ENCODE data around the gene MBNL1.
"Not testable (repeated sequence)": the region's sequence is repeated elsewhere in the genome, so short reads cannot be mapped to it uniquely, and the experiment has no call there.

MBNL1 gene

GRCh38 chr3:152319831-152320617 lies 51.3 kb downstream of the MBNL1 start:
- no peak for DNase-seq (ENCODE audit: low read depth)

DNA sequence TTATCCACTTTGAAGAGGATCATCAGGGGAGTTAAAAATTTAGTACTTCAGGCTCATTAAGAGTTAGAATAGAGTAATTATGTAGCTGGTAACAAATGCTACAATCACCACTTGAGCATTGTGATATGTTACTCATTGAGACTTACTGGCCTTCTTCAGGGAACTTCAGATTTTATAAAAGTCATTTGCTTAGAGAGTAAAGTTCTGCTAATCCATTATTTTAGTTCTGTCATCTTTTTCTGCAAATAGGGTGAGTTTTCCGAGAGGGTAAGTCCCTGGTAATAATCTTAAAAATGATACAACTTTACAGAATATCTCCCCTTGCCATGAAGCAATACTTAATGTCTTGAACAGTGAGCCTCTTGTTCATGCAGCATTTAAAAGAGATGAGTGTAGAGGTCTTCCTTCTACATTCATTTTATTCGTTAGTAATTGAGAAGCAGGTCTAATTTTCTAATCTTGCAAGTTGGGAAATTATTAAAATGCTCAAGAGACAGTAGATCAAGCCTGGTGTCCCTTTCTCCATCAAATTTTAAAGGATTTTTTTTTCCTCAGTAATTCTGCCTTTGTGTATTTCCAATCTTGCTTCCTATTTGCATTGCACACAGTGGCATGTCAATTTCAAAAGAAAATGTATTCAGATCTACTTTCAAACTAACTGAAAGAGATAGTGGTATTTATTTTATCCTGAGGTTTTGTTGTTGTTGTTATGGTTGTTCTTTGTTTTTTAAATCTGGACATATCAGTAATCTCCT lies 52.6 kb downstream of the MBNL1 start:
- DNase-seq (ENCODE audit: low read depth) = no peak

DNA sequence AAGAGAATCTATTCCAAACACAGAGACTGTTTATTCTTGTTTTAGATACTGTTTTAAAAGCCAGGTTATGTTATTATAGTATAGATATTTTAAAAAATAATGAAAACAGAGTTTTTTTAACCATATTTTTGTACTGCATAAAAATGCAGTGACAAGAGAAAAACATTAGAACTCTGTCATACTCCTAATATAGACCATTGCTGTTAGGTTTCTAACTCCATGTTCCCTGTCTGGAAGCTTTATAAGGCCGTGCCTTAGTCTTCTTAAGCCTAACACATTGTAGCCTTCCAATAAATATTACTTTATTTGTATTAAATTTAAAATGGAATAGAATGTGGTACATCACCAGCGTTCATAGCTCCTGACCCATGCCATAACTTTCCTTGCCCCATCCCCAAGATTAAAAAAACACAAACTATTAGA lies 53.2 kb downstream of the MBNL1 start:
- no peak for DNase-seq (ENCODE audit: low read depth)

GRCh38 chr3:152322756-152323155 lies 54.0 kb downstream of the MBNL1 start:
- no peak for DNase-seq (ENCODE audit: low read depth)

DNA sequence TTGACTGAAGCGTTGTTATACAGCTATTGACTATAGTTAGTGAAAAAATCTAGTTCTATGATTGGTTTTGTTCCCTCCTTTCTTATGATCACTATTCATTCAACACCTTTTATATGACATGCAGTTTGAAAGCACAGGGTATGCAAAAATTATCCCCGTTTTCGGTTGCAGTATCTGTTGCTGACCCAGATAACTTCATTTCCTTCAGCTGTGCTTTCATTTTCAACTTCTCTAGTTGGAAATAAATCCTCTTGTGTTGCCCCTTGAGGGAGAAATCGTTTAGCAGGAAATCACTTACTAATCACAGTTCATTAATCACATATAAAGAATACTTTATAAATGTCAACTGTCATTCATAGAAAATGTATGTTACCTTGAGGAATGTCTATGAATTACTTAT lies 55.1 kb downstream of the MBNL1 start:
- no peak for DNase-seq (ENCODE audit: low read depth)

DNA sequence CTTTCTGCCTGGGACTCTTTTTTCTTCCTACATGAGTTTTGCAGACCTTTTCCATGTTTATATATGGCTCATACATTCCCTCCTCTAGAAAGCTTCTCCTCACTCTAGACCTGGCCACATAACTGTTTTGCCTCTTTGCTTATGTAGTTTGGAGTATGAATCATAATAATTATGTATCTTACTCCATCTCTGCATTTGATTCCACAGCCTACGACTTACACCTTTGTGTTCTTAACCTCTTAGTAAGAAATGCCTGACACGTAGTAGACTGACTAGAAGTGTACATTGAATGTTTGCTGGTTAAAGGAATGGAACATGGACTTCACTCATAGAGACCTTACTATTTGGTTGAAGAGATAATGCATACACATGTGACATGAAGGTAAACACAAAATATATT lies 56.4 kb downstream of the MBNL1 start:
- no peak for DNase-seq (ENCODE audit: low read depth)

DNA sequence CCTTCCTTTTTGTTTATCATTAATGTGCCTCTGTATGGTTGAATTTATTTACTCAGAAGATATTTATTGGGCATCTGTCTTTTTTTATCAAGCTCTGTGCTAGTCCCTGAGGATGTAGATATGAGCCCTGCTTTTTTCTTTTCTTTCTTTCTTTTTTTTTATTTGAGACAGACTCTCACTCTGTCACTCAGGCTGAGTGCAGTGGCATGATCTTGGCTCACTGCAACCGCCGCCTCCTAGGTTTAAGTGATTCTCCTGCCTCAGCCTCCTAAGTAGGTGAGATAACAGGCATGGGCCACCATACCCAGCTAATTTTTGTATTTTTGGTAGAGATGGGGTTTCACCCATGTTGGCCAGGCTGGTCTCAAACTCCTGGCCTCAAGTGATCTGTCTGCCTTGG lies 58.5 kb downstream of the MBNL1 start:
- DNase-seq (ENCODE audit: low read depth) = no peak

GRCh38 chr3:152328841-152329240 lies 60.1 kb downstream of the MBNL1 start:
- no peak for DNase-seq (ENCODE audit: low read depth)

- no peak for DNase-seq (ENCODE audit: low read depth)
These were observed 61.8 kb downstream of the MBNL1 start for GRCh38 chr3:152330559-152330958.

GRCh38 chr3:152331018-152331541 lies 62.4 kb downstream of the MBNL1 start:
- DNase-seq (ENCODE audit: low read depth) = no peak

DNA sequence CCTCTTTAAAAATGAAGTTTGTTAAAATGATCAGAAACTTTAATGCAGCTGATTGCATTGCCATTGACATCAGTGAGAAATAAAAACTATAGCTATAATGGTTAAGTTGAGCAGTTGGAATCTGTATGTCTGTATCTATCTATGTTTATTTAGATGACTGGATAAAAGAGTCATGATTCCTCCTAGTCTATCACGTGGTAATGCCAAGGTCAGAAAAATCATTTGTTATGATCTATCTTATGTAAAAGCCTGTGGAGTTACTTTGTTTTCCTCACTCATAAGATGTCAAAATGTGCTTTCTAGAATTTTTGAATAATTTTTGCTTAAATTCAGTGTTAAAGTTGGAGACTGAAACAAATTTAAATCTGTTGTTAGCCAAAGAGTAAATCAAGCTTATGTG lies 63.3 kb downstream of the MBNL1 start:
- DNase-seq (ENCODE audit: low read depth) = no peak

DNA sequence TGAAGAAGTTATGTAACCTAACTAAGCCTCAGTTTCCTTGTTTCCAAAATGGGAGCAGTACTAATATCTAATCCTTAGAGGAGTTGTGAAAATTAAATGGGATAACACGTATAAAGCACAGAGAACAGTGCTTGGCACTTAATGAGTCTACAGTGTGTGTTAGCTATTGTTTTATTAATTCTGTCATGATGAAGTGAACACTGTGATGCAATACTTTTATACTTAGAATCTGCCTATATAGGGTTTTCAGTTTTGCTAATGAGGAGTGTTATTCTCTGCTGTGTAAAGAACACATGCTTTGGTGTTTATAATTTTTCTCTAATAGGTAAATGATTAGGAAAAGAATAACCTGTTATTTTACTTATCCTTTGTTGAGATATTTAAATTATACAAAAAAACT lies 65.2 kb downstream of the MBNL1 start:
- no peak for DNase-seq (ENCODE audit: low read depth)

GRCh38 chr3:152334761-152335160 lies 66.0 kb downstream of the MBNL1 start:
- DNase-seq (ENCODE audit: low read depth) = no peak

DNA sequence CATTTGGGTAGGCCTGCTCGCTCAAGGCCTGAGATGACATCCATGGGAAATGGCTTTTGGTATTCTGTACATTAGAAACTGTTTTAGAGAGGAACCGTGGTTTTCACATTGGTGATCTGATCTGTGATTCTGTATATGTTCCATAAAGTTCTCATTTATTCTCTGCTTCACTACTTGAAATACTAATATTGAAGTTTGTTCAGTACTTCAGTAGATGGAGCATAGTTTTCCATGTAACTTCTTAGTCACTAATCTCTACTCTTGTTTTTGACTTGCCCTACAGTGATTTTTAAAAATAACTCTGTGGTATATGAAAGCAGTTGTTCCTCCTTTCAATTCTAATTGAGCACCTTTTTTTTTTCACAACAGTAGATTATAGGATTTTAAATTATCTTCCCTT lies 66.5 kb downstream of the MBNL1 start:
- DNase-seq (ENCODE audit: low read depth) = no peak

GRCh38 chr3:152337337-152337736 lies 68.6 kb downstream of the MBNL1 start:
- not testable (repeated sequence) for DNase-seq (ENCODE audit: low read depth)

- no peak for DNase-seq (ENCODE audit: low read depth)
These were observed 69.5 kb downstream of the MBNL1 start for GRCh38 chr3:152338159-152338720.

DNA sequence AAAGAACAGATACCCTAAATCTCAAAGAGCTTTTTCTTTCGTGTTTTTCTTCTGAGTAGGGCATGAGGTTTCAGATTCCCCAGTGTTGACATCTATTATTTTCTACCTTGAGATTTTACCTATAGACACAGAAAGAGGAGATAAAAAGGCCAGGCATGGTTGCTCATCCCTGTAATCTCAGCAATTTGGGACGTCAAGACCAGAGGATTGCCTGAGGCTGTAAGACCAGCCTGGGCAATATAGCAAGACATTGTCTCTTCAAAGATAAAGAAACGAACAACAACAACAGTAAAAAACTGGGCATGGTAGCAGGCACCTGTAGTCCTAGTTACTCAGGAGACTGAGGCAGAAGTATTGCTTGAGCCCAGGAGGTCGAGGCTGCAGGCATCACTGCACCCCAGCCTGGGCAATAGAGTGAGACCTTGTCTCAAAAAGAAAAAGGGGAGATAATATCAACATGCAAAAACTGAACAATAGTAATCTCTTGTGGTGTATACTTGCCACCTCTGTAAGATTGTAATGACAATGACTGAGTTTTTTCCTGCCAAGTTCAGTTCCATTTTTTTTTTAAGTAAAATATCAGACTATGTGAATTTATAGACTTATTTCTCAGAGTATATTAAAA lies 71.3 kb downstream of the MBNL1 start:
- no peak for DNase-seq (ENCODE audit: low read depth)

DNA sequence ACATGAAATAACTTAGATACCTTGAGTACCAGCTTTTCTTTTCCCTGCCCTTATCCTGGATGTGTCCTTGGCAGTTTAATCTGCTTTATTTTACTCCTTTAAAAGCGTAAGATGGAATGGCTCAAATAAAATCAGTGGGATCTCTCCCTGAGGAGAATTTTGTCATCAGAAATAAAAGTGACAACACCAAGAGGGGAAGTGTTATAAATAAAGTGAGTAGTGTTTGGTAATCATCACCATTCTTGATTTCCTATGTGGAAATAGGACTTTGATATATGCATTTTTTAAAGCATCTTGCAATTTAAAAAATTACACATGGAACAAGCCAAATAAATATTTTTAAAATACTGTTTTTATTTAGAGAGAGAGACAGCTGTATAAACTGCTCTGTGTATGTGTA lies 76.5 kb downstream of the MBNL1 start:
- no peak for DNase-seq (ENCODE audit: low read depth)

- DNase-seq (ENCODE audit: low read depth) = no peak
These were observed 77.3 kb downstream of the MBNL1 start for GRCh38 chr3:152346058-152346457.

- DNase-seq (ENCODE audit: low read depth) = no peak
These were observed 78.0 kb downstream of the MBNL1 start for GRCh38 chr3:152346740-152347139.

GRCh38 chr3:152348436-152349177 lies 79.9 kb downstream of the MBNL1 start:
- DNase-seq (ENCODE audit: low read depth) = no peak

GRCh38 chr3:152349392-152349791 lies 80.7 kb downstream of the MBNL1 start:
- no peak for DNase-seq (ENCODE audit: low read depth)
